H9 (cell line): ENCODE results near the gene C13orf46. TPM values are rescaled to one million over a fixed set of nuclear protein-coding genes. Genes with fewer than 3 reads are reported as not detected.

ENCODE experiments used
- DNase-seq: peaks from one replicate; pipeline ENCODE4 v3.0.0-alpha.2; 2017
- H2AFZ ChIP-seq: one replicate; pipeline ENCODE4 v1.6.1; 2013; ENCODE audit warnings: mild to moderate bottlenecking, low read length, control low read depth, moderate library complexity
- H2AK5ac ChIP-seq: 2 replicates; pipeline ENCODE4 v1.6.1; 2013; ENCODE audit warnings: low read length, control low read depth, mixed read lengths; ENCODE audit not compliant: insufficient read length
- H2BK120ac ChIP-seq: one replicate; pipeline ENCODE4 v1.6.1; 2013; ENCODE audit warnings: low read depth, mild to moderate bottlenecking, low read length, control low read depth, inconsistent platforms; ENCODE audit not compliant: poor library complexity, severe bottlenecking
- H2BK12ac ChIP-seq: 2 replicates; pipeline ENCODE4 v1.6.1; 2013; ENCODE audit warnings: low read length, control low read depth, mixed read lengths, low read depth; ENCODE audit not compliant: insufficient read length
- H2BK15ac ChIP-seq: 2 replicates; pipeline ENCODE4 v1.6.1; 2013; ENCODE audit warnings: low read depth, low read length, control low read depth
- H2BK20ac ChIP-seq: one replicate; pipeline ENCODE4 v1.6.1; 2013; ENCODE audit warnings: low read depth, mild to moderate bottlenecking, low read length, control low read depth, inconsistent platforms; ENCODE audit not compliant: poor library complexity, severe bottlenecking
- H2BK5ac ChIP-seq: 2 replicates; pipeline ENCODE4 v1.6.1; 2013; ENCODE audit warnings: low read length, control low read depth, mixed read lengths; ENCODE audit not compliant: insufficient read length
- H3K14ac ChIP-seq: 2 replicates; pipeline ENCODE4 v1.6.1; 2013; ENCODE audit warnings: low read length, control low read depth; ENCODE audit not compliant: insufficient read depth
- H3K18ac ChIP-seq: 2 replicates; pipeline ENCODE4 v1.6.1; 2013; ENCODE audit warnings: low read depth, mild to moderate bottlenecking, mixed read lengths, low read length, control low read depth; ENCODE audit not compliant: insufficient read length
- H3K23ac ChIP-seq: 2 replicates; pipeline ENCODE4 v1.6.1; 2013; ENCODE audit warnings: low read length, control low read depth, mixed read lengths, low read depth; ENCODE audit not compliant: insufficient read length
- H3K23me2 ChIP-seq: 2 replicates; pipeline ENCODE4 v1.6.1; 2013; ENCODE audit warnings: low read depth, mild to moderate bottlenecking, mixed read lengths, low read length, control low read depth; ENCODE audit not compliant: insufficient read length, poor library complexity, severe bottlenecking
- H3K27ac ChIP-seq: 2 replicates; pipeline ENCODE4 v1.5.1; 2013; ENCODE audit warnings: low read length, control low read depth, mixed read lengths, low read depth; ENCODE audit not compliant: insufficient read length
- H3K27me3 ChIP-seq: 2 replicates; pipeline ENCODE4 v1.6.1; 2013; ENCODE audit warnings: low read length, control low read depth, inconsistent platforms; ENCODE audit not compliant: insufficient read depth
- H3K4ac ChIP-seq: 2 replicates; pipeline ENCODE4 v1.6.1; 2013; ENCODE audit warnings: low read depth, mild to moderate bottlenecking, control low read depth, inconsistent platforms, low read length, moderate library complexity
- H3K4me1 ChIP-seq: 2 replicates; pipeline ENCODE4 v1.6.1; 2013; ENCODE audit warnings: low read length, control low read depth, inconsistent platforms; ENCODE audit not compliant: insufficient read depth
- H3K4me2 ChIP-seq: 2 replicates; pipeline ENCODE4 v1.6.1; 2013; ENCODE audit warnings: low read length, control low read depth, mixed read lengths; ENCODE audit not compliant: insufficient read length, insufficient read depth
- H3K56ac ChIP-seq: 2 replicates; pipeline ENCODE4 v1.6.1; 2013; ENCODE audit warnings: low read depth, mild to moderate bottlenecking, mixed read lengths, low read length, control low read depth; ENCODE audit not compliant: insufficient read length
- H3K79me1 ChIP-seq: 2 replicates; pipeline ENCODE4 v1.6.1; 2013; ENCODE audit warnings: low read depth, mild to moderate bottlenecking, moderate library complexity, low read length, control low read depth, inconsistent platforms; ENCODE audit not compliant: insufficient read depth, poor library complexity, severe bottlenecking
- H3K79me2 ChIP-seq: 2 replicates; pipeline ENCODE4 v1.6.1; 2013; ENCODE audit warnings: low read length, control low read depth, inconsistent platforms; ENCODE audit not compliant: insufficient read depth
- H3K9ac ChIP-seq: 2 replicates; pipeline ENCODE4 v1.6.1; 2013; ENCODE audit warnings: low read length, control low read depth, mixed read lengths; ENCODE audit not compliant: insufficient read length; ENCODE audit errors: extremely low read depth
- H3K9me3 ChIP-seq: one replicate; pipeline ENCODE4 v1.6.1; 2013; ENCODE audit warnings: low read depth, low read length, inconsistent platforms; ENCODE audit not compliant: control insufficient read depth
- H3T11ph ChIP-seq: one replicate; pipeline ENCODE4 v1.6.1; 2013; ENCODE audit warnings: mild to moderate bottlenecking, low read length, control low read depth, inconsistent platforms
- H4K20me1 ChIP-seq: one replicate; pipeline ENCODE4 v1.6.1; 2013; ENCODE audit not compliant: control insufficient read depth, insufficient read length, insufficient read depth
- H4K5ac ChIP-seq: 2 replicates; pipeline ENCODE4 v1.6.1; 2013; ENCODE audit warnings: low read depth, mild to moderate bottlenecking, mixed read lengths, low read length, control low read depth; ENCODE audit not compliant: insufficient read length
- H4K8ac ChIP-seq: replicated peaks from 2 replicates; pipeline ENCODE4 v1.6.1; 2013; ENCODE audit warnings: low read length, control low read depth, mixed read lengths, low read depth; ENCODE audit not compliant: insufficient read length
- H4K91ac ChIP-seq: 2 replicates; pipeline ENCODE4 v1.6.1; 2013; ENCODE audit warnings: low read depth, mild to moderate bottlenecking, moderate library complexity, mixed read lengths, low read length, control low read depth; ENCODE audit not compliant: insufficient read length
- H3K27ac Mint-ChIP-seq, 3 experiments: 2 replicates in 2 of 3; 3 replicates in 1 of 3; pipeline ENCODE4 v1.8.0; 2020 to 2021; ENCODE audit warnings: mixed read lengths in 3 of 3, mild to moderate bottlenecking in 1 of 3, moderate library complexity in 1 of 3
- H3K27me3 Mint-ChIP-seq: 2 replicates; pipeline ENCODE4 v1.8.0; 2021; ENCODE audit warnings: low read depth, mild to moderate bottlenecking, moderate library complexity, mixed read lengths
- H3K36me3 Mint-ChIP-seq, 3 experiments: 2 replicates in 2 of 3; 3 replicates in 1 of 3; pipeline ENCODE4 v1.8.0; 2020 to 2021; ENCODE audit warnings: low read depth in 3 of 3, mixed read lengths in 3 of 3; ENCODE audit not compliant: insufficient read depth in 1 of 3
- H3K4me1 Mint-ChIP-seq, 2 experiments: 2 replicates each; pipeline ENCODE4 v1.8.0; 2020; ENCODE audit warnings: mixed read lengths in 2 of 2
- H3K4me3 Mint-ChIP-seq, 2 experiments: 2 replicates in 1 of 2; 3 replicates in 1 of 2; pipeline ENCODE4 v1.8.0; 2020 to 2021; ENCODE audit warnings: mild to moderate bottlenecking in 2 of 2, mixed read lengths in 2 of 2, moderate library complexity in 1 of 2
- H3K9me3 Mint-ChIP-seq, 2 experiments: 2 replicates in 1 of 2; 3 replicates in 1 of 2; pipeline ENCODE4 v1.8.0; 2020; ENCODE audit warnings: mild to moderate bottlenecking in 2 of 2, mixed read lengths in 2 of 2, moderate library complexity in 1 of 2
- CTCF ChIP-seq: fragments of 200-600 bp; sonication (generic); conservative IDR thresholded peaks from 3 replicates; pipeline ENCODE4 v1.8.0; 2021; ENCODE audit warnings: antibody characterized with exemption, mild to moderate bottlenecking
- WGBS: extraction: QIAGEN DNeasy Blood & Tissue Kit; methylation state at CpG from one replicate; pipeline ENCODE4 v1.1.7; 2013; ENCODE audit warnings: missing lambda C conversion rate, low lambda C conversion rate, mixed read lengths; ENCODE audit not compliant: insufficient read length; ENCODE audit errors: extremely low coverage; 5-methylcytosine and 5-hydroxymethylcytosine counted together
- total RNA-seq: library from RNA; stranded (reverse); gene quantifications from 2 replicates; pipeline ENCODE4 v1.2.1, GENCODE V29; 2021

C13orf46 gene
- total RNA-seq, 1 experiment from 2014 or later = 0.55 TPM

GRCh38 chr13:113905018-113905417, 68.9 kb downstream of the C13orf46 start:
- no peak overlapping the region for H4K91ac ChIP-seq
- no peak overlapping the region for H3K56ac ChIP-seq
- no peak overlapping the region for H2BK20ac ChIP-seq
- H2BK120ac ChIP-seq = no peak overlapping the region
- whole genome bisulfite sequencing = no CpG with 5 or more reads among the region's 9 CpGs
- H4K20me1 ChIP-seq = no peaks in the 10 kb centered on the region
- no peaks in the 10 kb centered on the region for H3K9me3 ChIP-seq
- no peak overlapping the region for H2BK12ac ChIP-seq
- no peaks in the 10 kb centered on the region for H3K23me2 ChIP-seq
- Mint-ChIP-seq H3K36me3 (peaks cover 0 to 3% (median 0%) of the 10 kb centered on the region in 3 experiments; a peak in 2 of 7 replicates), H3K27ac (0 out of 7 replicates have a peak overlapping the region, but pooled peaks of 1 of the 3 experiments have one; percentile 66), H3K4me1 (peaks cover 16 to 28% of the 10 kb centered on the region in 2 experiments), H3K27me3 (peaks cover 3% of the 10 kb centered on the region; the same call in 1 of the 2 replicates), H3K4me3 (no peak overlapping the region), H3K9me3 (peaks cover 0 to 4% of the 10 kb centered on the region in 2 experiments; a peak in 1 of 5 replicates)
- no peak overlapping the region for H3K27ac ChIP-seq
- H4K8ac ChIP-seq = no peak overlapping the region
- no peaks in the 10 kb centered on the region; the same call in 1 of the 2 replicates for H3K4me1 ChIP-seq
- TF ChIP-seq CTCF = no peak
- no peaks in the 10 kb centered on the region for H3K27me3 ChIP-seq
- no peak overlapping the region for H3T11ph ChIP-seq
- no peaks in the 10 kb centered on the region for H3K79me1 ChIP-seq
- H4K5ac ChIP-seq = no peak overlapping the region
- H2AK5ac ChIP-seq = no peak overlapping the region
- no peak overlapping the region for H3K23ac ChIP-seq
- no peak overlapping the region for H2BK5ac ChIP-seq
- H3K4ac ChIP-seq = no peak overlapping the region
- H3K9ac ChIP-seq = no peak overlapping the region
- no peak overlapping the region for H2AFZ ChIP-seq
- H2BK15ac ChIP-seq = no peak overlapping the region
- no peaks in the 10 kb centered on the region for H3K79me2 ChIP-seq
- H3K18ac ChIP-seq = no peak overlapping the region
- no peak overlapping the region for H3K4me2 ChIP-seq
- no peak for DNase-seq
- no peak overlapping the region for H3K14ac ChIP-seq
